ENCODE results near the gene PODXL.
A peak's percentile ranks its signal among the peaks of the same experiment; 100 is the strongest.
"Not testable (repeated sequence)": the region's sequence is repeated elsewhere in the genome, so short reads cannot be mapped to it uniquely, and the experiment has no call there.

The PODXL gene

DNA sequence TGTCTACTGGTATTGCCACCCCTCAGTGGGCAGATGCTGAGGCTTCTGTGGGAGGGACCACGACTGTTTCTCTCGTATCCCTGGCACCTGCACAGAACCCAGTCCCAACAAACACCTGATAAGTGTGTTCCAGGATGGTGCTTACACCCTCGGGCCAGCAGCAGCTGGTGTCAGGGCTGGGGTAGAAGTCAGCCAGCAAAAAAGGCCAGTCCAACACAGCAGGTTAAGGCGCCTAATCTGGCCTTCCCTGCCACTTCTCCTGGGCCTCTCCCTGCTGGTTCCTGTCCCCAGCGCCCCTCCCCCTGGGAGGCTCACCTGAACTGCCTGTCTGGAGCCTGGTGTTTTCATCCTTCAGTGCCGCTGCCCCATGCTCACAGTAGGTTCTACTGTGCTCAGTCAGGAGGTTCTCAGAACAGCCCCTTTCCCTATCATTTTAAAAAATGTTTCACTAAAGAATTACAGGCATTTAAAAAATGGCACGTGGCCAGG, 20.0 kb downstream of the PODXL start:
- no peak for DNase-seq

DNA sequence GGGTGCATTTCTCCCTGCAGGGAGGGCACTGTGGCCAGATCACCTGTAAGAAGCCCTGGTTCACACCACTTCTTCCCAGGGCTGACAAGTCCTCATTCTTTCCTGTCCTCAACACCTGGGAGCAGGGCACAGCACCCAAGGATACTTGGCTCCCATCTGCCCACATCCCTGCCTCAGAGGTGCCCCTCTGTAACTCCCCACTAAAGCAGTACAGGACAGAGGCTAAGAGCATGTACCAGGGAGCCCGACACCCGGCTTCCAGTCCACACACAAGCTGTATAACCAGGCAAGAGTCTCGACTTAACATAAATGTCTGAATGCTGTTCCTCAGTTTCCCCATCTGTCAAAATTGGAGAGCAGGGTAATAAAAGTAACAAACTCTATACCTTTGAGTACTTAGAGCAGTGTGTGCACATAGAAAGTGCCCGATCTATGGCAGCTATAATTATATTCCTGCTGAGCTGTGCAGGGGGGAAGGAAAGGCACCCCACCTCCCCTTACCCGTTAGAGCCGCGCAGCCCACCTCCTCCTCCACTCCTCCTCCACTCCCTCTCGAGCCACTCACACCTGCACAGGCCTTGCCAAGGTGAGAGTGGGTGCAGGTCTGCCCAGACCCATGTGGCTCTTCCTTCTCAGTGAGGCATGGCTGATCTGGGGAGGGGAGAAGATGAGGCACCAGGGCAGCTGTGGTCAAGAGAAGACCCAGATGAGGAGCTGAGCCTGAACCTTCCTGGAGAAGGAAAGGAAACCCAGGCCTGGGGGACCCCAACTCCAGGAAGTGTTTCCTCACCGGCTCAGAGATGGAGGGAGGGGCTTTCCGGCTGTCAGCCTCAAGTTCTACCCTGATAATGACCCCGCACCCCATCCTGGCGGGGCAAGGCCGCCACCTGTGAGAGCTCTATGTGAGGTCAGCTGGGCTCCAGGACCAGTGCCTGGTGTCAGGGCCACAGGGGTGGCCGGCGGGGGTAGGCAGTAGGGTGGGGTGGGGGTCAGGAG, 22.6 kb downstream of the PODXL start:
- DNase-seq, result no peak

DNA sequence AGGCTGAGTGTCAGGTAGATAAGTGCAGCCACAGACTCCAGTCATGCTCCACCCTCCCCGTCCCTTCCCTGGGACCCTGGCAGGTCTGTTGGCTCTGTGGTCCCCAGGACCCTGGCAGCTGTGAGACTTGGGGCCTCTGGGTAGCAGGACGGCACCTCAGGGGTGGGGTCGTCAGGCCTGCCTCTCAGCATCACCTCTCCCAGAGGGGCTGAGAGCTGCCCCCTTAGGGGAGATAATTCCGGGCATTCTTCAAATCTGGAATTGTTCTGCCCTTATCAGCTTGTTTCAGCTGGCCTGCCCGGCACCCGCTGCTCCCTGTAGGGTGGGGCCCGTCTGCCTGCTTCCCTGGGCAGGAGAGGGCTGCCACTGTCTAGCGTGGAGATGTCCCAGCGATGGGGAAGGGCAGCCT, 23.3 kb downstream of the PODXL start:
- DNase-seq, result no peak

DNA sequence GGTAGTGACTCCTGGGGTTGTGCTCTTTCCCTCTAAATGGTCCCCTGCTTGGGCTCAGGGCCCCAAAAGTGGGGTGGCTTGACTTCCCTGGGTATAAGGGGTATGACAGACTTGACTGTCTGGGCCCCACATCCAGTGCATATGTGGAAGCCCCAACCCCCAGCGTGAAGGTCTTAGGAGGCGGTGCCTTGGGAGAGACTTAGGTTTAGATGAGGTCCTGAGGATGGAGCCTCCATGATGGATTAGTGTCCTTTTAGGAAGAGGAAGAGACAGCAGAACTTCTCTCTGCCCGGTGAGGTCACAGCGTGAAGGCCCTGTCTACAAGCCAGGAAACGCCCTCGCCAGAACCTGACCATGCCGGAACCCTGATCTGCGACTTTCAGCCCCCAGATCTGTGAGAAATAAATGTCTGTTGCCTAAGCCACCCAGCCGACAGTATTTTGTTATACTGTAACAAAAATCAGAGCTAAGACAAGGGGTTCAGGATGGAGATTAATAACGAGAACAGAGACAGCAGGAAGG, 23.8 kb downstream of the PODXL start:
- DNase-seq, result no peak

DNA sequence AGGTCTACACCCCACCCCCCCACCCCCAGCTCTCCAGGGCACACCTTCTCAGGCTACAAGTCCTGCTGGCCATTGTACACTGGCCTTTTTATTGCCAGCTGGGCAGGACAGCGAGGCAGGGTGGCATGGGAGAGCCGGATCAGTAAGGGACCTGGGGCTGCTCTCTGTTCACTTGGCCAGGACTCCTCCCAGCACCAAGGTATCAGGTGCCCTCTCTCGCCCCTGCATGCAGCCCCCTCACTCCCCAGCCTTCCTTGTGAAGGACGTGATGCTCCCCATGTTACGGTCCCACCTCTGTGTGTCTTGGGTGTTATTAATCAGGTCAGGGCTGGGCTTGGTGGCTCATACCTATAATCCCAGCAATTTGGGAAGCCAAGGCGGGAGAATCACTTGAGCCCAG, 26.3 kb downstream of the PODXL start:
- DNase-seq, result no peak

DNA sequence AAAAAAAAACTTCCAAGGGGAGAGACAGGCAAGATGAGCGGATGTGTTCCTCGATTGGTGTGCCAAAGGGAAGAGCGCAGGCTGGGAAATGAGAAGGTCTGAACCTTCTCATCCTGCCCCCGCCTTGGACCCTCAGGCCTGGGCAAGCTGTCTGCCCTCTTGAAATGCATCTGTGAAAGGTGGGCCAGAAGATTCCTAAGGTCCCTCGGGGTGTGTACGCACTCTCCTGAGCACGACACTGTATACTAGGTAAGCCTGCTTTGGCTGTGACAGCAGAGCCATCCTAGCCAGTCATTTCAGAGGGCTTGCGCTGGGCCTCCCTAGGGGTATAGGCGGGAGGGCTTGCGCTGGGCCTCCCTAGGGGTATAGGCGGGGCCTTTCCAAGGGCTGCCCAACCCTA, 26.8 kb downstream of the PODXL start:
- DNase-seq, result no peak

DNA sequence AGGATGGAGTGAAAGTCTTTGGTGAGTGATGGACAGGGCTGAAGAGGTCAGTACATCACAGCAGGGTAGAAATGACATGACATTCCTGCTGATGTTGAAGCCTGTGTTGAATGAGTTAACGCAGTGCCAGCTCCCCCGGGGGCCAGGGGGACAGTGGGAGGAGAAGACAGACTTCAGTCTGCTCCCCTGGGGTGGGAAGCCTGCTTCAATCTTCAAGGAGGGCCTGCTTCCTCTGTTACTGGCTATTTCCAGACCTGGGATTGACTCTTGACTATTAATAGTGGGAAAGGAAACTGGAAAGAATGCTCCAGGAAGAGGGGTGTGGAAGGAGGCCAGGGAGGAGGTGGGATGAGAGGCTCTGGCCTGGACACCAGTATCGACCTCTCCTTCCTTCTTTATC, 27.2 kb downstream of the PODXL start:
- DNase-seq, result no peak

DNA sequence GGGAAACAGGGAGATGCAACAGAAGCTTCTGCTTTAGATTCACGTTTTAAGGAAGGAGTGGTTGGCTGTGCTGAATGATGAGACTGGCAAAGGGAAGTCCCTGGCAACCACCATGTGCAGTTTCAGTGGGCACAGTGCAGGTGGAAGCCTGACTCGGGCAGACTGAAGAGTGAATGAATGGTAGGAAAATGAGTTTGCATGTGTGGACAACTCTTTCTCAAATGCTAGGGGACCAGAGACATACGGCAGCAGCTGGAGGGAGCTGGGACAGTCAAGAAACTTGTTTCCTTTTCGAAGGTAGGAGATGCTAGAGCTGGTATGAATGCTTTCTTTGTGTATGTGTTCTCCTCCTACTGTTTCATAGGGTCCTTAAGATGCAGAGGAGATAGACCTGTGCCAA, 29.0 kb downstream of the PODXL start:
- no peak for DNase-seq

DNA sequence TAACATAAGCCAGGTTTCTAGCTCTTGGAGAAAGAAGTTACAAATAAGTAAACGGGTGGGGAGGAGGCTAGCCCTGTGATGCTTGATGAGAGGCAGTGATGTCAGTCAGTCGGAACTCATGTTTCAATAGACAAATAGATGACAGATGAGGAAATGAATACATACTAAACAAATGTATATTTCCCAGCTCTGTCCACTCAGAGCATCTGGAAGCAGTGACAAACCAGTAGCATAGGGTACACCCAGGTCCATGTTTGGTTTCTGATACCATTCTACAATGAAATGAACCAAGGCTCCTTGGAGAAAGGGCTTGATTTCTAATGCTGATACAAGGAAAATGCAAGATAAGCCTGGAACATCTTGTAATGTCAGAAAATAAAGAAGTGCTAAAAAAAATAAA, 30.6 kb downstream of the PODXL start:
- no peak for DNase-seq

DNA sequence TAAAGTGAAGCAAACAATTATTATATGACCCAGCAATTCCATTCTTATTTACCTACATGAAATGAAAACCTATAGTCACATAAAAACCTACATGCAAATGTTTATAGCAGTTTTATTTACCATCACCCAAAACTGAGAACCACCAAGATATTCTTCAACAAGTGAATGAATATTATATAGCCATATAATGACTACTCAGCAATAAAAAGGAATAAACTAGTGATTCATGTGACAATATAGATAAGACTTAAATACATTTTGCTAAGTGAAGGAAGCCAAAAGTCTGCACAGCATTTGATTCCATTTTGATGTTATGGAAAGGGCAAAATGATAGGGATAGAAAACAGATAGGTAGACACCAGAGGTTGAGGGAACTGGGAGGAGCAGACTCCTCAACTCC, 31.7 kb downstream of the PODXL start:
- no peak for DNase-seq

DNA sequence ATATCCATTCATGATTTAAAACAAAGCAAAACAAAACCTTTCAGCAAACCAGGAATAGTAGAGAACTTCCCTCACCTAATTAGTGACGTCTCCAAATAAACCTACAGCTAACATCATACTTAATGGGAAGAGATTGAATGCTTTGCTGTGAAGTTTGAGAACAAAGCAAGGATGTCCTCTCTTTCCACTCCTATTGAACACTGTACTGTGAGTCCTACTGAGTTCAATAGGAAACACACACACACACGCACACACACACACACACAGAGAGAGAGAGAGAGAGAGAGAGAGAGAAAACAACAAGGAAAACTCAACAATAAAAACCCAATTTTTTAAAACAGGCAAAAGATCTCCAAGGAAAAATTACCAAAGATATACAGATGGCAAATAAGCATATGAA, 32.3 kb downstream of the PODXL start:
- no peak for DNase-seq

DNA sequence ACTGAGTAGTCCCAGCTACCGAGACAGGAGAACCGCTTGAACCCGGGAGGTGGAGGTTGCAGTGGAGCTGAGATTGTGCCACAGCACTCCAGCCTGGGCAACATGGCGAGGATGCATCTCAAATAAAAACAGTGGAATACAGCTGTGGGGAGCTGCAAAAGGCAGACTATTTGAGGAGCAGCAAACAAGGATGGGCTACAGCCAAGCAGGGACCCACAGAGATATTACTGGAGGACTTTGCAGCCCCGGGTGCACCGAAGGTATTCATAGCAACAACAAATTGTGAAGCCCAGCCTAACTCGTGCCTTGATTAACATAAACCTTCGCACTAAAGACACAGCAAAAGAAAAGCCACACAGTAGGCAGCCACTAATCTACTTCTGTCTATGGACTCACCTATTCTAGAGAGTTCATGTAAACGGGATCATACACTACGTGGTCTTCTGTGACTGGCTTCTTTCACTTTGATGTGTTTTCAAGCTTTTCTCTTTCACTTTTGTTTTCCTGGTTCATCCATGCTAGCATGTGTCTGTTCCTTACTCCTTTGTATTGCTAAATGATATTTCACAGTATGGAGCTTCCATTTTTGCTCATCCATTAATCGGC, 34.0 kb downstream of the PODXL start:
- DNase-seq, result peak; percentile 64

DNA sequence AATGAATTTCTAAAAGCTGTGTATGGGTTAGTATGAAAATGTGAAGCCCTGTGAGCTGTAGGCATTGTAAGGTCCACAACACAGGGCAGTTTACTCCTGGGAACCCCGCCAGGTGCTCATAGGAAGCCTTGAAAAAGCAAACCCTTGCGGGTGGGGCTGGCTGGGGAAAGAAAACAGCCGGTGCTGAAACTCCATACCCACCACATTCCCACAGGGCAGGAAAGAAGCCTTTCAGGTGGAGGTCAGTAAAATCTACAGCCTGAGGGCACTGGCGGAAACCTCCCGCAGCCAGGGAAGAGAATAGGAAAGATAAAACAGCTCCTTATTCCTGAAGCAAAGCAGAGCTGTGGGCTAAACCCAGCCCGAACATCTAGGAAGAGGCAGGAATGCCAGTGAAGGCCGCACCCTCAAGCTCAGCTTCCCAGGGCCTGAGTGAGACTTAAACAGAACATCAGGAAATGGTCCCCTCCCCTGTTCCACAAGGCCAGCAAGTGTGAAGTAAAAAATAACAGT, 34.7 kb downstream of the PODXL start:
- DNase-seq, result no peak

DNA sequence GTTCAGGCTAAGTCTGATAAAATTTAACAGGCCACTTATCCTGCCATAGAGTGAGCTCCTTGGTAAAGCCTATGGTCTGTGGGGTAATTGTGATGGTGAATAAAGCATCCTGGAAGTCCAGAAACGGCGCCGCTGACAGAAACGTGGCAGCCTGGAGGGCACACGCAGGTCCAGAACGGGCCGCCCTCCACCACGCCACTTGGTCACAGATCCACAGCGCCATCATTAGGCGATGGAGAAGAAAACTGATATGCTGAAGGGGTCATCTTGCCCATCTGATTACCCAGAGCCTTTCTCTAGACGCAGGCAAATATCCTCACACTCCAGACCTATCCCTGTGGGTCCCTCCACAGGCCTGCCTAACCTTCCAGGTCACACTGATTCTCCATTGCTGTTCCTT, 37.8 kb downstream of the PODXL start:
- no peak for DNase-seq

DNA sequence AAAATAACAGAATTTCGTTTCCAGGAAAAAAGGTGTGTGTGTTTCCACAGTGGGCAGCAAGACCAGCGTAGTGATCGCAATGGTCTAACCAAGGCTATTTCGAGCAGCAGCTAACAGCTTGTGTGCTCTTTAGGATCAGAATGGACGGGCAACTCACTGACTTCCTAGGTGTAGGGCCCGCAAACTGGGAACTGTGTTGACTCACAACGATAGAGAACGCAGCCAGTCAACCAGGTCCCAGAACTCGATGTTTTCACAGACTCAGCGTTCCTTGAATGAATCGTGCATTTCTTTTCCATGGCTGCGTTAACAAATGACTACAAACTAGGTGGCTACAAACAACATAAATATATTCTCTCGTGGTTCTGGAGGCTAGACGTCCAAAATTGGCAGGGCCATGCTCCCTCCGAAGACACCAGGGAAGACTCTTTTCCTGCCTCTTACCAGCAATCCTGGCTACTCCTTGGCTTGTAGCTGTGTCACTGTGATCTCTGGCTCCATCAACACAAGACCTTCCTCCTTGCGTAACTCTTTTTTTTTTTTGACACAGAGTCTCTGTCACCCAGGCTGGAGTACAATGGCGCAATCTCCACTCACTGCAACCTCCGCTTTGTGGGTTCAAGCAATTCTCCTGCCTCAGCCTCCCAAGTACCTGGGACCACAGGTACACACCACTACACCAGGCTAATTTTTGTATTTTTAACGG, 39.1 kb downstream of the PODXL start:
- DNase-seq, result no peak

DNA sequence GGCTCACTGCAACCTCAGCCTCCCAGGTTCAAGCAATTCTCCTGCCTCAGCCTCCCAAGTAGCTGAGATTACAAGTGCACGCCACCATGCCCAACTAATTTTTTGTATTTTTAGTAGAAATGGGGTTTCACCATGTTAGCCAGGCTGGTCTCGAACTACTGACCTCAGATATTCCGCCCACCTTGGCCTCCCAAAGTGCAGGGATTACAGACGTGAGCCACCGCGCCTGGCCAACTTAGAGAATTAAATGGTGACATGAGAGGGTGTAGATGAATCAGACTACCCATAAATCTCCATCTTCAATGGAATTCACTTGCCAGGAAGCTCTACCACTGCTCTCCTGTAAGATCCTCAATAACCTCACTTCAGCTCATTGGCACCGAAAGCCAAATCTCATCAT, 41.0 kb downstream of the PODXL start:
- not testable (repeated sequence) for DNase-seq

DNA sequence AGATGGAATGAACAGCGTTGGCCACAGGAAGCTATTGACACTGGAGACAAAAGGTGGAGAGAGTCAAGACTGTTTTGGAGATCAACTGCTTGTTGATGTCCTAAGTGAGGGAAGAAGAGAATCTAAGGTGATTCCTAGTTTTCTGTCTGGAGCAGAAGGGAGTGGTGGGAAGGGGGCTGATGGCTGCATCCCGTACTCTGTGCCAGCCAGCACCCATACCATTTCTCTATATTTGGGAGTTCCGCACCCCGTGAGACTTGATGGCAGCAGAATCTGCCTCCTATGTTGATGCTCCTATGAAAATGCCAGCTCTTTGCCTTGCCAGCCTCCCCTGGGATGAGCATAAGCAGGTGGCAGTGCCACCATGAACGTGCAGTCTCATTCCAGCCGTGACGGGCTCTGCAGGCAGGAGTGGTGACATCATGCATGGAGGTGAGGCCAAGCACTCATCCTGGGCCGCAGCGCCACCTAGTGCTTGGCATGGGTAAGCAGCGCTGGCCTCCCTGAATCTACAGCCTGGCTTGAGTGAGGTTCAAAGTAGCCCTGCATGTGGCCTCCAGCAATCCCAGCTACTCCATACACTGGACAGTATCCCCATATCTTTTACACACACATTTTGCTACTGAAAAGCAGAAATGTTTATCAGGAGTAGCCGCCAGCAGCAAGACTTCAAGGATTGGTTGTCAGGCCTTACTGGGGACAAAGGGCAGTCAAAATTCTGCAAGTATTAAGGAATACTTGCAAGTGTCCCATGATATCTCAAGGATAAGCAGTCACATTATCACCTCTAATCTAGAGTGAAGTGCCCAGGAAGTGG, 43.0 kb downstream of the PODXL start:
- DNase-seq, result peak; percentile 80

DNA sequence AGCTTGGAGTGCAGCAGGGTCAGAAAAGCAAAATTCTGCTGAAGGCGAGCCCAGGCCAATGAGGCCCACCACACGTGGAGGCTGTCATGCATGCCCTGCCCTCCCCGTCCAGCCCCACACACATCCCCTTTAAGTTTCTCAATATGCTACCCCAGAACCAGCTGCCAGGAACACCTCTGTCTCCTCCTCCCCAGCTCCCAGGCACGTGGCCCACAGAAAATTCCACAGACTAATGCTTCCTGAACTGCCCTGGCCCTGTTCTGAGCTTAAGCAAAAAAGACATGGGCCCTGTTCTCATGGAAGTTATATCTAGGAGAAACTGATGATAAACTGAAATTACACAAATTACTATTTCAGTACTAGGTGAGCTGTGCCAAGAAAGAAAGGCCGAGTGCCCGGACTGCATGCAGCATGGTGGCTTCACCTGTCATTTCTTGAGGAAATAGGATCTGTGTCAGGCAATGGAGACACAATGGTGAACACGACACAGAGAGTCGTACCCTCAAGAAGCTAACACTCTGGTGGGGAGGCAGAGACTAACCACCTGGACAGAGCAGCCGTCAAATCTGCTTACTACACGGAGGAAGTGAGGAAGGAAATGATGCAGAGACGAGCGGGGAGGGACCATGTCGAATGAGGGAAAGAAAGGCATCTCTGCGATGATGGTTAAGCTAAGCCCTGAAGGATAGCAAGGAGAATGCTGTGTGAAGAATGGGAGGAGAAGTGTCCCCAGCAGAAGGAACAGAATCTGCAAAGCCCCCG, 44.5 kb downstream of the PODXL start:
- DNase-seq, result no peak

DNA sequence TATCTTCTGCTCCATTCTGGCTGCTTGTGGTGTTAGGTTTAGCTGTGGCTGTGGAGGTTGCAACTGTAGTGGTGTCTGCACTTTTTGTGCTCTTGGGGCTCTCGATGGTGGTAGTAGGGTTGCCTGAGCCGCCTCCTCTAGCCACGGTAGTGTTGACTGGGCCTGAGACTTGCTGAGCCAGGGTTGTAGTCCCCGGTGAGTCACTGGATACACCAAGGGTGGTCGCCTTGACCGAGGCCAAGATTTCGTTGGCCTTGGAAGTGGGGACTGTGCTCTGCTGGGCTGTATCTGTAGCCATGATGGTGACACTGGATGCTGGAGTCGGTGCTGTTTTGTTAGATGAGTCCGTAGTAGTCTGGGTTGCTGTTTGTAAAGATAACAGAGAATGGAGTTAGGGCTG, 45.4 kb downstream of the PODXL start:
- no peak for DNase-seq

DNA sequence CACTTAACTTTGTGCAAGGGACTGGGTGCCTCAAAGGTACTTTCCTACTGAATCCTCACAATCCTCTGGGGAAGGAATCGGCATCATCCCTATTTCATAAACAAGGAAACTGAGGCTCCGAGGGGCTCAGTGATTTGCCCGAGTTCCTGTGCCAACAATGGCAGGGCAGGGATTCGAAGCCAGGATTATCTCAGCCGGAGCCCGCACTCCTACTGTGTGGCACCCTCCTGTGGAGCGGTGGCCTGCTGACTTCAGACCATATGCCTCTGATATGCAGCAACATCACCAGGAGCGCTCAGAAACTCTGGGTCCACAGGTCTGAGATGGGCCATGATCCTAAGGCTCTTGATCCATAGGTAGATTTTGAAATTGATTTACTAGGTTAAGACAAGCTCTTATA, 46.6 kb downstream of the PODXL start:
- no peak for DNase-seq

DNA sequence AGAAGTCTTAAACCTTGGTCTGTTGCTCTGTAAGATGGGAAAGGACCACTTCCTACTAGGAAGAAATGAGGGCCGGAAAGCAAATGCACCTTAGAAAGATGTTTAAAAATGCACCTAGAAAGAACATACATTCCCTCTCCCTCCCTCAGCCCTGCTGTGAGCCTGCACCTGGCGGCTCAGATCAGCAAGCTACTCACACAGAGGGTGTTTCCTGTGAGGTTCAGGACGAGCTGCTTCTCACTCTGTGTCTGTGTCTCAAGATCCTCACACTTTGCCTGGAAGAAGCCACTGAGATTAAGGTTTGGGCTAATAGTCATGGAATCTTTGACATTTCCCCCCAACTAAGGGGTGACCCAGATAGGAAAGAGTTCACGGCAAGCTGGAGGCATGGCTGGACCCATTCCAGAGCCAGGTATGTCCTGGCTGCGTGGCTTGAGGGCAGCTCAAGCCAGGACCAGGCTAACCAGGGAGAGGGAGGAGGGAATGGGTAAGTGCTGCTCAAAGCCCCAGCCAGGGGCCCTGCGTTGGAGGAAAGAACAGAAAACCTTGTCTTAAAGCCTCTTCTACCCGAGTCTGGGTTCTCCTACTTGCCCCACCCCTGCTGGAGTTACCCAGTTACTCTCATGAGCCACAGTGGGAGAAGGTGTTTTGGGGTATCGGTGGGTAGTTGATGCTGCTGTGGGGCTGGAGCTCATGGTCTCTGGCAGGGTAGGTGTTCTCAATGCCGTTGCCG, 47.5 kb downstream of the PODXL start:
- no peak for DNase-seq

All from OCI-M1 (cell line).